ENCODE results near the gene NDUFB6. TPM values are rescaled to one million over a fixed set of nuclear protein-coding genes. Genes with fewer than 3 reads are reported as not detected.

The NDUFB6 gene
- total RNA-seq, 2 donors from 2014 or later = 6.9 to 7.5 TPM

GRCh38 chr9:32596936-32597335 is 24.0 kb upstream of the NDUFB6 start:
- no peak for ATAC-seq
- intact Hi-C loops (cut with DNase I) = no loop called here
- TF ChIP-seq CTCF (IDR thresholded peaks at IDR 0.05) = no peak
- TF ChIP-seq POLR2A (IDR thresholded peaks at IDR 0.05) = no peak
- Histone ChIP-seq H3K27ac (no peak overlapping the region), H3K4me3 (no peak overlapping the region), H3K36me3 (replicated peaks in 1 of 2; ENCODE audit: insufficient read depth in 1 of 2, low read depth in 2 of 2) (no peaks in the 10 kb centered on the region), H3K4me1 (no peaks in the 10 kb centered on the region), H3K27me3 (no peaks in the 10 kb centered on the region), H3K9me3 (no peaks in the 10 kb centered on the region)
- no peak for DNase-seq

- intact Hi-C loops (cut with DNase I) = no loop called here
- Histone ChIP-seq H3K27ac (no peak overlapping the region), H3K36me3 (replicated peaks in 1 of 2; ENCODE audit: insufficient read depth in 1 of 2, low read depth in 2 of 2) (no peaks in the 10 kb centered on the region), H3K9me3 (no peaks in the 10 kb centered on the region), H3K27me3 (no peaks in the 10 kb centered on the region), H3K4me1 (no peaks in the 10 kb centered on the region), H3K4me3 (no peak overlapping the region)
- DNase-seq = no peak
- TF ChIP-seq CTCF (IDR thresholded peaks at IDR 0.05) (no peak), POLR2A (IDR thresholded peaks at IDR 0.05) (no peak)
- no peak for ATAC-seq
- 48 to 60% methylated on average over 4 of the region's 4 CpGs for WGBS, 2 donors
Measured at GRCh38 chr9:32596096-32596865, 23.3 kb upstream of the NDUFB6 start.

GRCh38 chr9:32590898-32591297 is 17.9 kb upstream of the NDUFB6 start:
- ATAC-seq = no peak
- Histone ChIP-seq H3K9me3 (no peaks in the 10 kb centered on the region), H3K4me1 (no peaks in the 10 kb centered on the region), H3K27me3 (no peaks in the 10 kb centered on the region), H3K27ac (no peak overlapping the region), H3K36me3 (replicated peaks in 1 of 2; ENCODE audit: insufficient read depth in 1 of 2, low read depth in 2 of 2) (no peaks in the 10 kb centered on the region), H3K4me3 (no peak overlapping the region)
- intact Hi-C loops (cut with DNase I) = no loop called here
- no peak for TF ChIP-seq POLR2A (IDR thresholded peaks at IDR 0.05)
- DNase-seq = no peak
- WGBS, 2 donors = 48 to 64% methylated on average over 1 of the region's 1 CpG

GRCh38 chr9:32590476-32590875 is 17.5 kb upstream of the NDUFB6 start:
- Histone ChIP-seq H3K27ac (no peak overlapping the region), H3K36me3 (replicated peaks in 1 of 2; ENCODE audit: insufficient read depth in 1 of 2, low read depth in 2 of 2) (no peaks in the 10 kb centered on the region), H3K27me3 (no peaks in the 10 kb centered on the region), H3K4me1 (no peaks in the 10 kb centered on the region), H3K4me3 (no peak overlapping the region), H3K9me3 (no peaks in the 10 kb centered on the region)
- intact Hi-C loops (cut with DNase I) = no loop called here
- WGBS, 2 donors = 32 to 44% methylated on average over 2 of the region's 2 CpGs
- ATAC-seq (no peak), DNase-seq (no peak)
- no peak for TF ChIP-seq POLR2A (IDR thresholded peaks at IDR 0.05)
- TF ChIP-seq CTCF (IDR thresholded peaks at IDR 0.05) = no peak

GRCh38 chr9:32589083-32589723 is 16.2 kb upstream of the NDUFB6 start:
- no peaks in the 10 kb centered on the region for H3K27me3 ChIP-seq
- no peaks in the 10 kb centered on the region for H3K36me3 ChIP-seq (replicated peaks in 1 of 2; ENCODE audit: insufficient read depth in 1 of 2, low read depth in 2 of 2)
- H3K4me1 ChIP-seq = no peaks in the 10 kb centered on the region
- H3K4me3 ChIP-seq = no peak overlapping the region
- H3K27ac ChIP-seq = no peak overlapping the region
- DNase-seq (no peak), ATAC-seq (no peak)
- TF ChIP-seq CTCF (IDR thresholded peaks at IDR 0.05) = peak in 5 of 7 experiments; percentile 14 to 42 (median 31)
- no peak for TF ChIP-seq POLR2A (IDR thresholded peaks at IDR 0.05)
- 36 to 40% methylated on average over 6 of the region's 6 CpGs for WGBS, 2 donors
- intact Hi-C loops (cut with DNase I) = loop anchor here (10.0 kb wide), 2 partner anchors 154 to 386 kb away; no protein-coding TSS in a partner anchor
- H3K9me3 ChIP-seq = no peaks in the 10 kb centered on the region

All from body of pancreas (tissue), 4 donors.